OCI-LY1 (cell line): ENCODE data around the gene CAMTA1.

Experiments used
- H2AFZ ChIP-seq: fragments of 200-600 bp; sonication (generic), shearing (Covaris generic); 2 replicates; pipeline ENCODE4 v1.6.0; 2014; ENCODE audit warnings: antibody characterized with exemption, mild to moderate bottlenecking, low read length
- H3F3A ChIP-seq: fragments of 200-600 bp; sonication (generic), shearing (Covaris generic); 2 replicates; pipeline ENCODE4 v1.6.0; 2014; ENCODE audit warnings: mild to moderate bottlenecking, antibody characterized with exemption, low read length, moderate library complexity; ENCODE audit not compliant: insufficient read depth
- H3K27ac ChIP-seq: fragments of 200-600 bp; sonication (generic); 2 replicates; pipeline ENCODE4 v1.5.1; 2014; ENCODE audit warnings: low read length, mixed run types, mild to moderate bottlenecking, low read depth; ENCODE audit not compliant: poor library complexity, severe bottlenecking
- H3K27me3 ChIP-seq: fragments of 200-600 bp; sonication (generic); 2 replicates; pipeline ENCODE4 v1.6.0; 2014; ENCODE audit warnings: antibody characterized with exemption, mild to moderate bottlenecking, low read length, moderate library complexity; ENCODE audit not compliant: insufficient read depth
- H3K36me3 ChIP-seq: fragments of 200-600 bp; sonication (generic); 2 replicates; pipeline ENCODE4 v1.6.1; 2014; ENCODE audit warnings: mild to moderate bottlenecking, antibody characterized with exemption, low read length, moderate library complexity, mixed read lengths; ENCODE audit not compliant: insufficient read depth
- H3K4me1 ChIP-seq: fragments of 200-600 bp; sonication (generic); 2 replicates; pipeline ENCODE4 v1.5.1; 2014; ENCODE audit warnings: mild to moderate bottlenecking, low read length, moderate library complexity; ENCODE audit not compliant: insufficient read depth, severe bottlenecking
- H3K4me2 ChIP-seq: fragments of 200-600 bp; sonication (generic), shearing (Covaris generic); 2 replicates; pipeline ENCODE4 v1.6.1; 2014; ENCODE audit warnings: low read length
- H3K4me3 ChIP-seq: fragments of 200-600 bp; sonication (generic); 2 replicates; pipeline ENCODE4 v1.5.1; 2014; ENCODE audit warnings: low read length, low read depth, mild to moderate bottlenecking, mixed read lengths; ENCODE audit not compliant: poor library complexity, severe bottlenecking
- H3K79me2 ChIP-seq: fragments of 200-600 bp; shearing (Covaris generic); 2 replicates; pipeline ENCODE4 v1.6.1; 2016; ENCODE audit warnings: mixed run types, low read length, mixed read lengths; ENCODE audit not compliant: insufficient read depth
- H3K9ac ChIP-seq: fragments of 200-600 bp; sonication (generic), shearing (Covaris generic); 2 replicates; pipeline ENCODE4 v1.6.1; 2014; ENCODE audit warnings: mild to moderate bottlenecking, low read length, mixed read lengths
- H3K9me2 ChIP-seq: fragments of 200-600 bp; sonication (generic), shearing (Covaris generic); 2 replicates; pipeline ENCODE4 v1.6.1; 2014; ENCODE audit warnings: low read depth, mild to moderate bottlenecking, low read length, mixed read lengths
- H3K9me3 ChIP-seq: fragments of 200-600 bp; shearing (Covaris generic); 2 replicates; pipeline ENCODE4 v1.6.1; 2014; ENCODE audit warnings: low read length, mixed read lengths
- H4K20me1 ChIP-seq: fragments of 200-600 bp; sonication (generic), shearing (Covaris generic); 2 replicates; pipeline ENCODE4 v1.6.0; 2016; ENCODE audit warnings: mild to moderate bottlenecking, low read length; ENCODE audit not compliant: insufficient read depth
- CTCF ChIP-seq: fragments of 200-600 bp; sonication (generic), shearing (Covaris generic); IDR thresholded peaks from 2 replicates; pipeline ENCODE4 v1.5.1; 2017; ENCODE audit warnings: mild to moderate bottlenecking, antibody characterized with exemption, low read length, moderate library complexity, mixed read lengths
- EZH2 ChIP-seq: fragments of 200-600 bp; sonication (generic), shearing (Covaris generic); IDR thresholded peaks from 2 replicates; pipeline ENCODE4 v1.8.0; 2017; ENCODE audit warnings: borderline replicate concordance, mixed run types, mild to moderate bottlenecking, antibody characterized with exemption, low read length, moderate library complexity, mixed read lengths

Gene CAMTA1

GRCh38 chr1:7535934-7536878, 751.0 kb downstream of the CAMTA1 start:
- Histone ChIP-seq H3K9me2 (no peaks in the 10 kb centered on the region), H2AFZ (no peak overlapping the region), H3K79me2 (no peaks in the 10 kb centered on the region), H3K4me3 (no peak overlapping the region), H4K20me1 (no peaks in the 10 kb centered on the region), H3K9me3 (no peaks in the 10 kb centered on the region), H3K4me1 (no peaks in the 10 kb centered on the region), H3K27ac (no peak overlapping the region), H3K36me3 (no peaks in the 10 kb centered on the region), H3K4me2 (no peak overlapping the region), H3K9ac (no peak overlapping the region), H3K27me3 (no peaks in the 10 kb centered on the region), H3F3A (no peaks in the 10 kb centered on the region)
- no peak for TF ChIP-seq EZH2
- TF ChIP-seq CTCF: no peak

- Histone ChIP-seq H3K4me2 (no peak overlapping the region), H2AFZ (no peak overlapping the region), H3K79me2 (no peaks in the 10 kb centered on the region), H3K4me1 (no peaks in the 10 kb centered on the region), H3K27me3 (no peaks in the 10 kb centered on the region), H3K4me3 (no peak overlapping the region), H3K27ac (no peak overlapping the region), H4K20me1 (no peaks in the 10 kb centered on the region), H3K9me3 (no peaks in the 10 kb centered on the region), H3K9ac (no peak overlapping the region), H3K9me2 (no peaks in the 10 kb centered on the region), H3K36me3 (no peaks in the 10 kb centered on the region), H3F3A (no peaks in the 10 kb centered on the region)
- TF ChIP-seq EZH2 (no peak), CTCF (no peak)
Observed at GRCh38 chr1:7536891-7537591, 751.8 kb downstream of the CAMTA1 start.

GRCh38 chr1:7538033-7538432, 752.8 kb downstream of the CAMTA1 start:
- Histone ChIP-seq H3K9me2 (no peaks in the 10 kb centered on the region), H3K27ac (no peak overlapping the region), H3K36me3 (no peaks in the 10 kb centered on the region), H4K20me1 (no peaks in the 10 kb centered on the region), H3K27me3 (no peaks in the 10 kb centered on the region), H2AFZ (no peak overlapping the region), H3K4me1 (no peaks in the 10 kb centered on the region), H3K4me3 (no peak overlapping the region), H3K9me3 (no peaks in the 10 kb centered on the region), H3K9ac (no peak overlapping the region), H3F3A (no peaks in the 10 kb centered on the region), H3K79me2 (no peaks in the 10 kb centered on the region), H3K4me2 (no peak overlapping the region)
- TF ChIP-seq CTCF (no peak), EZH2 (no peak)
